Loucy (cell line): Measurements from ENCODE around the gene FGF14.

ENCODE experiments used
- H2AFZ ChIP-seq: fragments of 200-600 bp; sonication (generic); 2 replicates; pipeline ENCODE4 v1.6.0; 2016; ENCODE audit warnings: antibody characterized with exemption, mild to moderate bottlenecking, low read length, moderate library complexity
- H3F3A ChIP-seq: fragments of 200-600 bp; 2 replicates; pipeline ENCODE4 v1.6.0; 2016; ENCODE audit warnings: antibody characterized with exemption, low read depth, mild to moderate bottlenecking
- H3K27me3 ChIP-seq: fragments of 200-600 bp; sonication (generic); 2 replicates; pipeline ENCODE4 v1.6.1; 2014; ENCODE audit warnings: low read length, mild to moderate bottlenecking; ENCODE audit not compliant: insufficient read depth, poor library complexity, severe bottlenecking
- H3K36me3 ChIP-seq: fragments of 200-600 bp; sonication (generic); 2 replicates; pipeline ENCODE4 v1.6.1; 2016; ENCODE audit warnings: low read length; ENCODE audit not compliant: insufficient read depth
- H3K4me1 ChIP-seq: fragments of 200-600 bp; sonication (generic); 2 replicates; pipeline ENCODE4 v1.5.1; 2014; ENCODE audit warnings: low read length, mild to moderate bottlenecking; ENCODE audit not compliant: insufficient read depth, poor library complexity, severe bottlenecking
- H3K4me2 ChIP-seq: fragments of 200-600 bp; sonication (generic); 2 replicates; pipeline ENCODE4 v1.6.0; 2014; ENCODE audit warnings: antibody characterized with exemption, low read length, low read depth, mild to moderate bottlenecking; ENCODE audit not compliant: poor library complexity, severe bottlenecking
- H3K4me3 ChIP-seq: fragments of 200-600 bp; sonication (generic); 2 replicates; pipeline ENCODE4 v1.5.1; 2014; ENCODE audit warnings: low read length, mild to moderate bottlenecking, mixed read lengths; ENCODE audit not compliant: poor library complexity, severe bottlenecking
- H3K79me2 ChIP-seq: fragments of 200-600 bp; sonication (generic); 2 replicates; pipeline ENCODE4 v1.6.1; 2014; ENCODE audit warnings: low read length; ENCODE audit not compliant: insufficient read depth
- H3K9ac ChIP-seq: fragments of 200-600 bp; sonication (generic); 2 replicates; pipeline ENCODE4 v1.6.0; 2014; ENCODE audit warnings: mild to moderate bottlenecking, low read depth, low read length, moderate library complexity; ENCODE audit not compliant: poor library complexity, severe bottlenecking
- H3K9me2 ChIP-seq: fragments of 200-600 bp; sonication (generic); replicated peaks from 2 replicates; pipeline ENCODE4 v1.6.1; 2016; ENCODE audit warnings: low read depth, low read length, mixed read lengths
- H3K9me3 ChIP-seq: fragments of 200-600 bp; sonication (generic); 2 replicates; pipeline ENCODE4 v1.6.1; 2014; ENCODE audit warnings: mild to moderate bottlenecking, antibody characterized with exemption, low read length, low read depth; ENCODE audit not compliant: insufficient read depth
- H4K20me1 ChIP-seq: fragments of 200-600 bp; sonication (generic); 2 replicates; pipeline ENCODE4 v1.6.0; 2014; ENCODE audit warnings: antibody characterized with exemption, low read length, mild to moderate bottlenecking; ENCODE audit not compliant: insufficient read depth, poor library complexity, severe bottlenecking
- CTCF ChIP-seq: fragments of 200-600 bp; sonication (generic); conservative IDR thresholded peaks from 2 replicates; pipeline ENCODE4 v1.5.1; 2014; ENCODE audit warnings: mild to moderate bottlenecking, antibody characterized with exemption, low read length
- EZH2phosphoT487 ChIP-seq: fragments of 200-600 bp; IDR thresholded peaks from 2 replicates; pipeline ENCODE4 v1.6.1; 2018; ENCODE audit warnings: antibody characterized with exemption, mild to moderate bottlenecking, moderate library complexity, borderline replicate concordance

FGF14 gene

GRCh38 chr13:101959016-101959415 is 442.8 kb downstream of the FGF14 start:
- Histone ChIP-seq H3K36me3 (no peaks in the 10 kb centered on the region), H3K4me2 (no peak overlapping the region), H3K9me3 (no peaks in the 10 kb centered on the region), H3K4me1 (no peaks in the 10 kb centered on the region), H4K20me1 (no peaks in the 10 kb centered on the region), H3F3A (no peaks in the 10 kb centered on the region), H3K4me3 (no peak overlapping the region), H3K27me3 (no peaks in the 10 kb centered on the region), H2AFZ (no peak overlapping the region), H3K9me2 (no peaks in the 10 kb centered on the region), H3K9ac (no peak overlapping the region), H3K79me2 (no peaks in the 10 kb centered on the region)
- no peak for TF ChIP-seq EZH2phosphoT487
- no peak for TF ChIP-seq CTCF

GRCh38 chr13:101955764-101956163 is 446.1 kb downstream of the FGF14 start:
- no peaks in the 10 kb centered on the region for H3K9me2 ChIP-seq
- no peaks in the 10 kb centered on the region for H3K27me3 ChIP-seq
- no peak overlapping the region for H3K9ac ChIP-seq
- H3K79me2 ChIP-seq, result no peaks in the 10 kb centered on the region
- H3K4me1 ChIP-seq, result no peaks in the 10 kb centered on the region
- H4K20me1 ChIP-seq, result no peaks in the 10 kb centered on the region
- no peaks in the 10 kb centered on the region for H3F3A ChIP-seq
- TF ChIP-seq CTCF, result no peak
- TF ChIP-seq EZH2phosphoT487, result no peak
- H3K4me2 ChIP-seq, result peak overlapping the region; percentile 34
- no peaks in the 10 kb centered on the region for H3K9me3 ChIP-seq
- H3K36me3 ChIP-seq, result no peaks in the 10 kb centered on the region
- peak overlapping the region; percentile 16 for H3K4me3 ChIP-seq
- H2AFZ ChIP-seq, result no peak overlapping the region

GRCh38 chr13:101951114-101951513 is 450.7 kb downstream of the FGF14 start:
- Histone ChIP-seq H3K9me3 (no peaks in the 10 kb centered on the region), H4K20me1 (no peaks in the 10 kb centered on the region), H2AFZ (no peak overlapping the region), H3K4me1 (no peaks in the 10 kb centered on the region), H3K9me2 (no peaks in the 10 kb centered on the region), H3K9ac (no peak overlapping the region), H3K79me2 (no peaks in the 10 kb centered on the region), H3K4me3 (no peak overlapping the region), H3K4me2 (no peak overlapping the region), H3K27me3 (no peaks in the 10 kb centered on the region), H3K36me3 (no peaks in the 10 kb centered on the region), H3F3A (no peaks in the 10 kb centered on the region)
- no peak for TF ChIP-seq CTCF
- no peak for TF ChIP-seq EZH2phosphoT487
